Measurements from ENCODE around the gene TUSC1.
A peak's percentile ranks its signal among the peaks of the same experiment; 100 is the strongest.
"Not testable (repeated sequence)": the region's sequence is repeated elsewhere in the genome, so short reads cannot be mapped to it uniquely, and the experiment has no call there.

The TUSC1 gene

GRCh38 chr9:25678147-25678666 is at the start of gene TUSC1:
Gene TUSC1 (minus strand): TSS chr9:25678444. CDS start chr9:25678312, 132 bp downstream.
- peak; percentile 71 to 81 for DNase-seq

- no peak for DNase-seq
Observed at GRCh38 chr9:25726871-25727410, 48.7 kb upstream of the TUSC1 start.

- no peak for DNase-seq
Observed at GRCh38 chr9:25724424-25724823, 46.2 kb upstream of the TUSC1 start.

- peak; percentile 1 to 21 for DNase-seq
Observed at GRCh38 chr9:25716220-25716872, 38.1 kb upstream of the TUSC1 start.

GRCh38 chr9:25709941-25710340 is 31.7 kb upstream of the TUSC1 start:
- DNase-seq, result no peak

- no peak for DNase-seq
Observed at GRCh38 chr9:25704800-25705199, 26.6 kb upstream of the TUSC1 start.

GRCh38 chr9:25703701-25704357 is 25.6 kb upstream of the TUSC1 start:
- no peak for DNase-seq

- no peak for DNase-seq
Observed at GRCh38 chr9:25702536-25702935, 24.3 kb upstream of the TUSC1 start.

- DNase-seq, result not testable (repeated sequence)
Observed at GRCh38 chr9:25700899-25701298, 22.7 kb upstream of the TUSC1 start.

GRCh38 chr9:25700430-25700829 is 22.2 kb upstream of the TUSC1 start:
- DNase-seq, result no peak

- DNase-seq, result no peak
Observed at GRCh38 chr9:25691786-25692185, 13.5 kb upstream of the TUSC1 start.

GRCh38 chr9:25684321-25684720 is 6.1 kb upstream of the TUSC1 start:
- no peak for DNase-seq

GRCh38 chr9:25681266-25681665 is 3.0 kb upstream of the TUSC1 start:
- DNase-seq, result no peak

GRCh38 chr9:25678846-25679360 is 659 bp upstream of the TUSC1 start:
- DNase-seq, result no peak

- peak; percentile 54 to 77 for DNase-seq
Observed at GRCh38 chr9:25677301-25678146, 720 bp downstream of the TUSC1 start.

GRCh38 chr9:25675858-25676257 is 2.4 kb downstream of the TUSC1 start:
- not testable (repeated sequence) for DNase-seq

GRCh38 chr9:25658571-25658970 is 19.7 kb downstream of the TUSC1 start:
- DNase-seq, result no peak

- DNase-seq, result no peak
Observed at GRCh38 chr9:25654417-25654816, 23.8 kb downstream of the TUSC1 start.

- DNase-seq, result no peak
Observed at GRCh38 chr9:25648116-25648515, 30.1 kb downstream of the TUSC1 start.

- no peak for DNase-seq
Observed at GRCh38 chr9:25636026-25636425, 42.2 kb downstream of the TUSC1 start.

- DNase-seq, result no peak
Observed at GRCh38 chr9:25629231-25629630, 49.0 kb downstream of the TUSC1 start.
